ENCODE measurements around the gene ARRDC2.
"Not testable (repeated sequence)": the region's sequence is repeated elsewhere in the genome, so short reads cannot be mapped to it uniquely, and the experiment has no call there.

The ARRDC2 gene

GRCh38 chr19:18007917-18008673 lies at the start of gene ARRDC2:
Gene ARRDC2, plus strand, starts transcription at chr19:18008170. Its CDS starts 141 bp downstream, at chr19:18008311.
- DNase-seq, result peak; percentile 96

GRCh38 chr19:17963936-17964691 lies 43.9 kb upstream of the ARRDC2 start:
- no peak for DNase-seq

GRCh38 chr19:17965370-17966128 lies 42.4 kb upstream of the ARRDC2 start:
- no peak for DNase-seq

- DNase-seq, result no peak
Measured at GRCh38 chr19:17966129-17966483, 41.9 kb upstream of the ARRDC2 start.

GRCh38 chr19:17966550-17967256 lies 41.3 kb upstream of the ARRDC2 start, which contains the start of gene KCNN1:
Gene KCNN1, plus strand, starts transcription at chr19:17967107. Its CDS starts 6,782 bp downstream, at chr19:17973889.
- no peak for DNase-seq

- DNase-seq, result no peak
Measured at GRCh38 chr19:17967257-17968051, 40.5 kb upstream of the ARRDC2 start.

GRCh38 chr19:17968362-17968761 lies 39.6 kb upstream of the ARRDC2 start:
- no peak for DNase-seq

GRCh38 chr19:17969096-17969792 lies 38.7 kb upstream of the ARRDC2 start:
- no peak for DNase-seq

GRCh38 chr19:17972230-17972629 lies 35.7 kb upstream of the ARRDC2 start:
- DNase-seq, result no peak

GRCh38 chr19:17973759-17974158 lies 34.2 kb upstream of the ARRDC2 start:
- no peak for DNase-seq

GRCh38 chr19:17974551-17974950 lies 33.4 kb upstream of the ARRDC2 start:
- no peak for DNase-seq

GRCh38 chr19:17975032-17975431 lies 32.9 kb upstream of the ARRDC2 start:
- DNase-seq, result no peak

- no peak for DNase-seq
Measured at GRCh38 chr19:17977021-17977420, 30.9 kb upstream of the ARRDC2 start.

GRCh38 chr19:17977488-17977887 lies 30.5 kb upstream of the ARRDC2 start:
- no peak for DNase-seq

- no peak for DNase-seq
Measured at GRCh38 chr19:17981611-17982010, 26.4 kb upstream of the ARRDC2 start.

- no peak for DNase-seq
Measured at GRCh38 chr19:17982430-17982829, 25.5 kb upstream of the ARRDC2 start.

GRCh38 chr19:17985037-17985818 lies 22.7 kb upstream of the ARRDC2 start:
- DNase-seq, result no peak

- not testable (repeated sequence) for DNase-seq
Measured at GRCh38 chr19:17986569-17986968, 21.4 kb upstream of the ARRDC2 start.

- no peak for DNase-seq
Measured at GRCh38 chr19:17988161-17988560, 19.8 kb upstream of the ARRDC2 start.

- DNase-seq, result no peak
Measured at GRCh38 chr19:17989425-17990094, 18.4 kb upstream of the ARRDC2 start.

All from CD4-positive, alpha-beta T cell treated with Interleukin-6 for 4 hours (primary cell).